IgD-negative memory B cell (primary cell): ENCODE results near the gene GNAI3. TPM values are rescaled to one million over a fixed set of nuclear protein-coding genes. Genes with fewer than 3 reads are reported as not detected.

Experiments used
- H3K27ac Mint-ChIP-seq, 3 donors: one replicate each; pipeline ENCODE4 v1.8.0; 2020 to 2022; ENCODE audit warnings: mild to moderate bottlenecking in 3 of 3, mixed read lengths in 3 of 3, moderate library complexity in 1 of 3
- H3K27me3 Mint-ChIP-seq: one replicate; pipeline ENCODE4 v1.8.0; 2021; ENCODE audit warnings: mixed read lengths
- H3K36me3 Mint-ChIP-seq: one replicate; pipeline ENCODE4 v1.8.0; 2020; ENCODE audit warnings: mild to moderate bottlenecking, mixed read lengths
- H3K4me1 Mint-ChIP-seq, 3 donors: one replicate each; pipeline ENCODE4 v1.8.0; 2020 to 2022; ENCODE audit warnings: mixed read lengths in 3 of 3, mild to moderate bottlenecking in 1 of 3
- H3K4me3 Mint-ChIP-seq, 4 donors: one replicate each; pipeline ENCODE4 v1.8.0; 2020 to 2022; ENCODE audit warnings: mild to moderate bottlenecking in 4 of 4, mixed read lengths in 4 of 4, moderate library complexity in 3 of 4
- H3K9me3 Mint-ChIP-seq, 3 donors: one replicate each; pipeline ENCODE4 v1.8.0; 2020 to 2021; ENCODE audit warnings: mixed read lengths in 3 of 3, mild to moderate bottlenecking in 1 of 3
- polyA plus RNA-seq: library from polyadenylated mRNA; unstranded; fragments of 300-500 nt; fragmentation: Illumina TruSeq; gene quantifications from one replicate; pipeline ENCODE4 v1.2.3, GENCODE V29; 2021

Gene GNAI3
- polyA plus RNA-seq, result 8.1 TPM

- no peaks in the 10 kb centered on the region for H3K9me3 Mint-ChIP-seq
- H3K4me3 Mint-ChIP-seq, result peak within 1 kb of the TSS; percentile 92 to 100 (median 98)
- H3K4me1 Mint-ChIP-seq, result peaks cover 31 to 43% (median 36%) of the 10 kb centered on the region in 3 donors
- no peaks in the 10 kb centered on the region for H3K36me3 Mint-ChIP-seq
- H3K27me3 Mint-ChIP-seq, result no peaks in the 10 kb centered on the region
- H3K27ac Mint-ChIP-seq, result peak within 1 kb of the TSS; percentile 92 to 99 (median 98)
Measured at GRCh38 chr1:109548321-109549267, at the start of gene GNAI3. GNAI3 (plus strand) TSS chr1:109548615; CDS start chr1:109548721, 106 bp downstream.

GRCh38 chr1:109499081-109499480 lies 49.3 kb upstream of the GNAI3 start:
- H3K27me3 Mint-ChIP-seq, result no peaks in the 10 kb centered on the region
- H3K4me1 Mint-ChIP-seq, result peaks cover 26 to 36% (median 27%) of the 10 kb centered on the region in 3 donors
- H3K9me3 Mint-ChIP-seq, result no peaks in the 10 kb centered on the region
- no peak overlapping the region for H3K27ac Mint-ChIP-seq
- H3K4me3 Mint-ChIP-seq, result peak overlapping the region in 1 of 4 donors; percentile 60
- no peaks in the 10 kb centered on the region for H3K36me3 Mint-ChIP-seq

- Mint-ChIP-seq H3K4me1 (peaks cover 22 to 35% (median 23%) of the 10 kb centered on the region in 3 donors), H3K9me3 (no peaks in the 10 kb centered on the region), H3K4me3 (peak overlapping the region in 1 of 4 donors; percentile 60), H3K36me3 (no peaks in the 10 kb centered on the region), H3K27me3 (no peaks in the 10 kb centered on the region), H3K27ac (peak overlapping the region in 2 of 3 donors; percentile 39 to 80)
Measured at GRCh38 chr1:109499661-109500536, 48.5 kb upstream of the GNAI3 start.

GRCh38 chr1:109500941-109501381 lies 47.5 kb upstream of the GNAI3 start:
- Mint-ChIP-seq H3K36me3 (no peaks in the 10 kb centered on the region), H3K4me3 (no peak overlapping the region), H3K27ac (no peak overlapping the region), H3K4me1 (peaks cover 13 to 27% (median 23%) of the 10 kb centered on the region in 3 donors), H3K27me3 (no peaks in the 10 kb centered on the region), H3K9me3 (no peaks in the 10 kb centered on the region)

- Mint-ChIP-seq H3K9me3 (no peaks in the 10 kb centered on the region), H3K36me3 (no peaks in the 10 kb centered on the region), H3K27me3 (no peaks in the 10 kb centered on the region), H3K4me3 (peak overlapping the region in 2 of 4 donors; percentile 63 to 67), H3K27ac (no peak overlapping the region), H3K4me1 (peaks cover 8 to 18% (median 16%) of the 10 kb centered on the region in 3 donors)
Measured at GRCh38 chr1:109501644-109502363, 46.6 kb upstream of the GNAI3 start.

GRCh38 chr1:109502364-109502851 lies 46.0 kb upstream of the GNAI3 start:
- H3K9me3 Mint-ChIP-seq, result no peaks in the 10 kb centered on the region
- H3K36me3 Mint-ChIP-seq, result no peaks in the 10 kb centered on the region
- peaks cover 8 to 18% (median 14%) of the 10 kb centered on the region in 3 donors for H3K4me1 Mint-ChIP-seq
- peak overlapping the region in 3 of 4 donors; percentile 16 to 67 (median 32) for H3K4me3 Mint-ChIP-seq
- peak overlapping the region in 1 of 3 donors; percentile 31 for H3K27ac Mint-ChIP-seq
- H3K27me3 Mint-ChIP-seq, result no peaks in the 10 kb centered on the region

- H3K9me3 Mint-ChIP-seq, result no peaks in the 10 kb centered on the region
- H3K4me1 Mint-ChIP-seq, result peaks cover 7 to 19% (median 13%) of the 10 kb centered on the region in 3 donors
- H3K27ac Mint-ChIP-seq, result peak overlapping the region in 1 of 3 donors; percentile 64
- H3K4me3 Mint-ChIP-seq, result no peak overlapping the region
- peaks cover 4% of the 10 kb centered on the region for H3K27me3 Mint-ChIP-seq
- no peaks in the 10 kb centered on the region for H3K36me3 Mint-ChIP-seq
Measured at GRCh38 chr1:109503935-109504334, 44.5 kb upstream of the GNAI3 start.

- Mint-ChIP-seq H3K4me3 (peak overlapping the region in 1 of 4 donors; percentile 54), H3K27ac (no peak overlapping the region), H3K9me3 (no peaks in the 10 kb centered on the region)
Measured at GRCh38 chr1:109504974-109505373, 43.4 kb upstream of the GNAI3 start.

GRCh38 chr1:109508001-109508872 lies 40.2 kb upstream of the GNAI3 start:
- no peaks in the 10 kb centered on the region for H3K9me3 Mint-ChIP-seq
- peaks cover 13% of the 10 kb centered on the region for H3K27me3 Mint-ChIP-seq
- H3K4me3 Mint-ChIP-seq, result peak overlapping the region; percentile 81 to 93 (median 88)
- no peaks in the 10 kb centered on the region for H3K36me3 Mint-ChIP-seq
- H3K4me1 Mint-ChIP-seq, result peaks cover 7 to 14% (median 10%) of the 10 kb centered on the region in 3 donors
- H3K27ac Mint-ChIP-seq, result peak overlapping the region in 1 of 3 donors; percentile 91

More at GRCh38 chr1:109504974-109505373, 43.4 kb upstream of the GNAI3 start:
- peaks cover 7% of the 10 kb centered on the region for H3K27me3 Mint-ChIP-seq
- H3K4me1 Mint-ChIP-seq, result peaks cover 12 to 19% (median 13%) of the 10 kb centered on the region in 3 donors
- no peaks in the 10 kb centered on the region for H3K36me3 Mint-ChIP-seq

GRCh38 chr1:109508873-109509175 lies 39.6 kb upstream of the GNAI3 start:
- Mint-ChIP-seq H3K4me1 (peaks cover 7 to 14% (median 10%) of the 10 kb centered on the region in 3 donors), H3K27me3 (peaks cover 13% of the 10 kb centered on the region), H3K27ac (peak overlapping the region in 1 of 3 donors; percentile 91), H3K36me3 (no peaks in the 10 kb centered on the region), H3K4me3 (peak overlapping the region; percentile 81 to 93 (median 88)), H3K9me3 (no peaks in the 10 kb centered on the region)

GRCh38 chr1:109509176-109510134 lies 39.0 kb upstream of the GNAI3 start, which contains the start of gene AMIGO1:
AMIGO1 (minus strand) TSS chr1:109509727; CDS start chr1:109508912, 815 bp downstream.
- Mint-ChIP-seq H3K4me3 (peak within 1 kb of the TSS; percentile 86 to 97 (median 92)), H3K36me3 (no peaks in the 10 kb centered on the region), H3K27me3 (peaks cover 13% of the 10 kb centered on the region), H3K9me3 (no peaks in the 10 kb centered on the region), H3K27ac (peak within 1 kb of the TSS in 2 of 3 donors; percentile 59 to 91), H3K4me1 (peaks cover 7 to 14% (median 10%) of the 10 kb centered on the region in 3 donors)

- H3K27ac Mint-ChIP-seq, result no peak overlapping the region
Measured at GRCh38 chr1:109513110-109513710, 35.2 kb upstream of the GNAI3 start.

More at GRCh38 chr1:109513110-109513710, 35.2 kb upstream of the GNAI3 start:
- peak overlapping the region in 1 of 4 donors; percentile 43 for H3K4me3 Mint-ChIP-seq
- no peaks in the 10 kb centered on the region for H3K9me3 Mint-ChIP-seq
- H3K36me3 Mint-ChIP-seq, result no peaks in the 10 kb centered on the region
- H3K4me1 Mint-ChIP-seq, result peaks cover 3 to 11% (median 7%) of the 10 kb centered on the region in 3 donors
- peaks cover 13% of the 10 kb centered on the region for H3K27me3 Mint-ChIP-seq
